Retinal pigment epithelial cell (primary cell): ENCODE data around the gene PLXNA4.

Experiments used
- DNase-seq: peaks from one replicate; pipeline ENCODE4 v3.0.0-alpha.2; 2010; ENCODE audit warnings: low read depth
- H3K4me3 ChIP-seq: 2 replicates; pipeline ENCODE4 v1.5.1; 2011; ENCODE audit warnings: mild to moderate bottlenecking, low read length, control low read depth, moderate library complexity
- CTCF ChIP-seq: conservative IDR thresholded peaks from 2 replicates; pipeline ENCODE4 v1.5.1; 2011; ENCODE audit warnings: low read depth, low read length, control low read depth, inconsistent platforms

PLXNA4 gene

GRCh38 chr7:132457658-132458057 is 118.6 kb downstream of the PLXNA4 start:
- H3K4me3 ChIP-seq, result no peak overlapping the region
- TF ChIP-seq CTCF, result no peak
- no peak for DNase-seq

GRCh38 chr7:132456418-132456817 is 119.9 kb downstream of the PLXNA4 start:
- TF ChIP-seq CTCF, result no peak

GRCh38 chr7:132455378-132455777 is 120.9 kb downstream of the PLXNA4 start:
- no peak for TF ChIP-seq CTCF
- H3K4me3 ChIP-seq, result no peak overlapping the region
- DNase-seq, result no peak

More at GRCh38 chr7:132456418-132456817, 119.9 kb downstream of the PLXNA4 start:
- no peak overlapping the region for H3K4me3 ChIP-seq
- DNase-seq, result no peak

- H3K4me3 ChIP-seq, result no peak overlapping the region
- DNase-seq, result no peak
- no peak for TF ChIP-seq CTCF
Observed at GRCh38 chr7:132453826-132454225, 122.4 kb downstream of the PLXNA4 start.

- no peak for DNase-seq
- TF ChIP-seq CTCF, result no peak
- H3K4me3 ChIP-seq, result no peak overlapping the region
Observed at GRCh38 chr7:132451161-132451560, 125.1 kb downstream of the PLXNA4 start.

GRCh38 chr7:132450696-132451095 is 125.6 kb downstream of the PLXNA4 start:
- no peak overlapping the region for H3K4me3 ChIP-seq
- TF ChIP-seq CTCF, result no peak

GRCh38 chr7:132450188-132450587 is 126.1 kb downstream of the PLXNA4 start:
- no peak overlapping the region for H3K4me3 ChIP-seq
- no peak for DNase-seq
- no peak for TF ChIP-seq CTCF

More at GRCh38 chr7:132450696-132451095, 125.6 kb downstream of the PLXNA4 start:
- DNase-seq, result no peak
